Bronchial epithelial cell (primary cell): Measurements from ENCODE around the gene SLC35E3. TPM values are rescaled to one million over a fixed set of nuclear protein-coding genes. Genes with fewer than 3 reads are reported as not detected.

ENCODE experiments used
- DNase-seq: peaks from one replicate; pipeline ENCODE4 v3.0.0-alpha.2; 2010; ENCODE audit warnings: low read depth
- FAIRE-seq: peaks from 2 replicates; lab custom pipeline; 2011; peaks lifted over from hg19 to GRCh38; lab: Jason Lieb, UNC
- H3K27me3 ChIP-seq: 2 replicates; pipeline ENCODE4 v1.5.1; 2011; ENCODE audit warnings: low read length; ENCODE audit not compliant: control insufficient read depth, insufficient read depth
- H3K36me3 ChIP-seq: 2 replicates; pipeline ENCODE4 v1.5.1; 2011; ENCODE audit warnings: low read length; ENCODE audit not compliant: control insufficient read depth, insufficient read depth
- H3K4me3 ChIP-seq: 2 replicates; pipeline ENCODE4 v1.5.1; 2011; ENCODE audit warnings: mild to moderate bottlenecking, low read depth, low read length, control low read depth
- total RNA-seq: library from RNA; depleted of rRNA; stranded (reverse); fragments of >200 nt; gene quantifications from 2 replicates; pipeline ENCODE4 v1.2.1, GENCODE V29; 2014
- TF ChIP-seq, protein P1 (sequence below): IDR thresholded peaks from 2 replicates; pipeline ENCODE4 v1.5.1; 2011; ENCODE audit warnings: mild to moderate bottlenecking, moderate library complexity, low read length, control low read depth, inconsistent platforms; ENCODE audit not compliant: insufficient read depth, severe bottlenecking

SLC35E3 gene
- 2.7 and 3.2 TPM in 2 replicates for total RNA-seq

DNA sequence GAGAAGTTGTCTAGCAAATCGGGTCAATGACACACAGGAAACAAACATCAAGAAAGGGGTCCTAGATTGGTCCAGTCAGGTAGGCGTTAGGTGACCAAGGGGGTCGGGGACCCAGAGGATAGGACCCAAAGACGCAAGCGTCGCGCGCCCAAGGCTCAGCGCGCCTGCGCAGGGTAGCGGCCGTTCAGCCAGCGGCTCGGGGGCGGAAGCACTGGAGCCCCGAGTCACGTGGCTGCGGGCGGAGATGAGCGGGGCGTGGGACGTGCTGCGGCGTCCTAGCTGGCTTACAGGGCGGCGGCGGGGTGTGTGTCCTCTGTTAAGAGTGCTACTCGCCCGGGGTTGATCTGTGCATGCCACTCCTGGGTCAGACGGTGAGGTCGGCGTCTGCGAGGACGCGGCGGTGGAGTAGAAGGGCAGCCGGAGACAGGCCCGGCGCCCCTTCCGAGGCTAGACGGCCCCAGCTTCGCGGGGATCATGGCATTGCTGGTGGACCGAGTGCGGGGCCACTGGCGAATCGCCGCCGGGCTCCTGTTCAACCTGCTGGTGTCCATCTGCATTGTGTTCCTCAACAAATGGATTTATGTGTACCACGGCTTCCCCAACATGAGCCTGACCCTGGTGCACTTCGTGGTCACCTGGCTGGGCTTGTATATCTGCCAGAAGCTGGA is at the start of gene SLC35E3:
Gene SLC35E3, plus strand, starts transcription at position 273 of the 668 bp plus-strand sequence. Its CDS starts 202 bp downstream, at position 475.
- peak within 1 kb of the TSS; percentile 70 for H3K4me3 ChIP-seq
- H3K27me3 ChIP-seq = no peaks in the 10 kb centered on the region
- DNase-seq (peak; percentile 75), FAIRE-seq (no peak)
- H3K36me3 ChIP-seq = peaks cover 5% of the 10 kb centered on the region
- TF ChIP-seq, protein P1, sequence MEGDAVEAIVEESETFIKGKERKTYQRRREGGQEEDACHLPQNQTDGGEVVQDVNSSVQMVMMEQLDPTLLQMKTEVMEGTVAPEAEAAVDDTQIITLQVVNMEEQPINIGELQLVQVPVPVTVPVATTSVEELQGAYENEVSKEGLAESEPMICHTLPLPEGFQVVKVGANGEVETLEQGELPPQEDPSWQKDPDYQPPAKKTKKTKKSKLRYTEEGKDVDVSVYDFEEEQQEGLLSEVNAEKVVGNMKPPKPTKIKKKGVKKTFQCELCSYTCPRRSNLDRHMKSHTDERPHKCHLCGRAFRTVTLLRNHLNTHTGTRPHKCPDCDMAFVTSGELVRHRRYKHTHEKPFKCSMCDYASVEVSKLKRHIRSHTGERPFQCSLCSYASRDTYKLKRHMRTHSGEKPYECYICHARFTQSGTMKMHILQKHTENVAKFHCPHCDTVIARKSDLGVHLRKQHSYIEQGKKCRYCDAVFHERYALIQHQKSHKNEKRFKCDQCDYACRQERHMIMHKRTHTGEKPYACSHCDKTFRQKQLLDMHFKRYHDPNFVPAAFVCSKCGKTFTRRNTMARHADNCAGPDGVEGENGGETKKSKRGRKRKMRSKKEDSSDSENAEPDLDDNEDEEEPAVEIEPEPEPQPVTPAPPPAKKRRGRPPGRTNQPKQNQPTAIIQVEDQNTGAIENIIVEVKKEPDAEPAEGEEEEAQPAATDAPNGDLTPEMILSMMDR = no peak

DNA sequence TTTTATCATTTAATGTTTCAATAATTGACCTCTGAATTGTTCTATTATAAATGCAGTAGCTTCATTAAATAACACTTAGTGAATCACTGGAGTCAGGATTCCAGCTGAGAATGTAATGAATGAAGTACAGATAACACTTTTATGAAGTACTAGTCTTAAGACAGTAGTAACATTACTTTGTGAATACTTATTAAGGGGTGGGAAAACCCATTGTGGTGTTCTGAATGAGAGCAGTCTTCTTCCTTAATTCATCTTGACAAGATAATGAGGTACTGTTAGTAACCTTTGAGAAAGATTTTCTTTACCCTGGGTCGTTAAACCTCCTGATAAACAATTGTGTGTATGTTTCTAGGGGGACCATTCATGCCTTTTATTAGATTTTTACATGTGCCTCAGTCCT is 46.5 kb upstream of the SLC35E3 start:
- H3K36me3 ChIP-seq = no peaks in the 10 kb centered on the region
- DNase-seq (no peak), FAIRE-seq (no peak)
- H3K27me3 ChIP-seq = no peaks in the 10 kb centered on the region
- TF ChIP-seq, protein P1 = no peak
- no peak overlapping the region for H3K4me3 ChIP-seq

DNA sequence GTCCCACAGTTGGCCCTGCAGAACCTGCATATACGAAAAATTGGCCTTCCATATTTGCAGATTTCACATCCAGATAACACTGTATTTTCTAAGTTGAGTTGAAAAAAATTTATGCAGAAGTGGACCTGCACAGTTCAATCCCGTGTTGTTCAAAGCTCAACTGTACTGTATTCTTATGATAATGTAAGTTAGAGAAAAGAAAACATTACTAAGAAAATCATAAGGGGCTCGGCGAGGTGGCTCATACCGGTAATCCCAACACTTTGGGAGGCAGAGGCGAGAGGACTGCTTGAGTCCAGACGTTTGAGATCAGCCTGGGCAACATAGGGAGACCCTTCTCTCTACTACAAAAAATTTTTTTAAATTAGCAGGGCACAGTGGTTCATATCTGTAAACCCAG is 18.2 kb upstream of the SLC35E3 start:
- TF ChIP-seq, protein P1 = no peak
- Histone ChIP-seq H3K4me3 (no peak overlapping the region), H3K27me3 (no peaks in the 10 kb centered on the region), H3K36me3 (peaks cover 4% of the 10 kb centered on the region)
- FAIRE-seq = no peak
- no peak for DNase-seq

DNA sequence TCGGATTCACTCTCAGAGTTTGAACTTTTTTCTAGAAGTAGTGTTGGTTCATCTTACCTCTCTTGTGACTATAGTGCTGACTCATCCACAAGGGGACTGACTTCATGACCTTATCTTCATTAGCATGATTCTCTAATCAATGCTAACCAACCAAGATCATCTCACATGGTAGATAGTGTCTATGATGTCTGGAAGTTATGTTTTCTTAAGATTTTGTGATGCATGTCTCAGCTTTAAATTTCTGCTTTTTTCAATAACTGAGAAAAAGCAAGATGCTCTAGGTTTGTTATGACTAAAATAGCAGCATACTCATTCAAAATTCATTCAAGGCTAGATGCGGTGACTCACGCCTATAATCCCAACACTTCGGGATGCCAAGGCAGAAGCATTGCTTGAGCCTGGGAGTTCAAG is 12.3 kb upstream of the SLC35E3 start:
- no peak for FAIRE-seq
- Histone ChIP-seq H3K27me3 (no peaks in the 10 kb centered on the region), H3K4me3 (no peak overlapping the region), H3K36me3 (peaks cover 5% of the 10 kb centered on the region)
- TF ChIP-seq, protein P1 = no peak
- DNase-seq = peak; percentile 12

DNA sequence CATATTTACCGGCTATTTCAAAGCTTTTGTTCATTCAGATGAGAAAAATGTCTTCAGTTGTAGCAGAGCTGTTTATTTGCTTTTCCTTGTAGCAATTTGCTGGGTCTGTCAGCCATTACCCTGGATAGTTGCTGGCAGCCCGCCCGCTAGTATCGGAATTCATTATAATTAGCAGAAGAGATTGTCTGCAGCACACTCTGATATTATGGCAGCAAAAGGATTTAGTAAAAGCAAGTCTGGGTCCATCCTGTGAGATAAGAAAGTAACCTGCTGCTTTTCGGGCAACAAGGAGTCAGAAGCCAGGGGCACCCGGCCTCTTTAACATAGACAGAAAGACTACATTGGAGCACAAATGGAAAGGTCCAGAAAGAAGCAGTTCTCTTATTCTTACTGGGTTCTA is 6.1 kb upstream of the SLC35E3 start:
- Histone ChIP-seq H3K4me3 (no peak overlapping the region), H3K27me3 (no peaks in the 10 kb centered on the region), H3K36me3 (peaks cover 1% of the 10 kb centered on the region)
- FAIRE-seq = no peak
- DNase-seq = no peak
- TF ChIP-seq, protein P1 = no peak

DNA sequence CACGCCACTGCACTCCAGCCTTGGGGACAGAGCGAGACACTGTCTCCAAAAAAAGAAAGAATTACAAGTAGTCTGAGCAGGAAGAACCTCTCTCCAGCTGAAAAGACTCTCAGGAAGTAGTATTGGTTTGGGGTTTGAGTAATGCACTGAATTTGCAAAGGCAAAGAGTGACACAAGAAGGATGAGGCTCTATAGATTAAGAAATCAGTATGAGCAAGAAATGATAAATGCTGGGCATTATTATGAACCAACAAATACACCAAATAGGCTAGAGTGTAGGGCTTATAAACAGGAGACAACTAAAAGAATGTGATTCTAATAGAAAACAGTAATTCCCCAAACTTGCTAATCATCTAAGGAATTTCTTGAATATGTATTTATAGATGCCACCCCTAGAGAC is 2.6 kb upstream of the SLC35E3 start:
- DNase-seq (peak; percentile 2), FAIRE-seq (no peak)
- H3K27me3 ChIP-seq = no peaks in the 10 kb centered on the region
- no peak overlapping the region for H3K4me3 ChIP-seq
- TF ChIP-seq, protein P1 = no peak
- peaks cover 1% of the 10 kb centered on the region for H3K36me3 ChIP-seq
